Thyroid gland (tissue), 4 donors: ENCODE measurements around the gene E2F3. TPM values are rescaled to one million over a fixed set of nuclear protein-coding genes. Genes with fewer than 3 reads are reported as not detected.
A peak's percentile ranks its signal among the peaks of the same experiment; 100 is the strongest.

Experiments
- DNase-seq, 2 donors: peaks; one replicate each; pipeline ENCODE4 v3.0.0-alpha.2; 2019
- H3K27ac ChIP-seq, 3 donors: fragments of 200-600 bp; sonication (generic); 1 replicate in 2 of 3; 2 replicates in 1 of 3; pipeline ENCODE4 v1.5.1; 2016 to 2019; ENCODE audit warnings: mild to moderate bottlenecking in 1 of 3, moderate library complexity in 1 of 3
- H3K27me3 ChIP-seq: fragments of 200-600 bp; sonication (generic); one replicate; pipeline ENCODE4 v1.5.1; 2019
- H3K36me3 ChIP-seq, 2 donors: fragments of 200-600 bp; sonication (generic); one replicate each; pipeline ENCODE4 v1.5.1; 2016 to 2019
- H3K4me1 ChIP-seq, 2 donors: fragments of 200-600 bp; sonication (generic); one replicate each; pipeline ENCODE4 v1.5.1; 2017 to 2019
- H3K4me3 ChIP-seq, 3 donors: fragments of 200-600 bp; sonication (generic); replicated peaks in 1 of 3; 1 replicate in 2 of 3; 2 replicates in 1 of 3; pipeline ENCODE4 v1.5.1; 2016; ENCODE audit warnings: mild to moderate bottlenecking in 1 of 3
- H3K9me3 ChIP-seq: fragments of 200-600 bp; sonication (generic); one replicate; pipeline ENCODE4 v1.5.1; 2017
- POLR2A ChIP-seq, 2 donors: fragments of 450-650 bp; IDR thresholded peaks; one replicate each; pipeline ENCODE4 v1.6.1; 2017; ENCODE audit warnings: antibody characterized with exemption in 2 of 2, mild to moderate bottlenecking in 2 of 2, moderate library complexity in 1 of 2
- WGBS, 2 donors: methylation state at CpG; one replicate each; pipeline ENCODE4 v1.1.5; 2017; 5-methylcytosine and 5-hydroxymethylcytosine counted together
- intact Hi-C: fragments of 100-400 bp; cut with DNase I; formaldehyde crosslinking; loops from one replicate; pipeline ENCODE4 v1.15.1; 2023
- total RNA-seq, 4 donors: library from RNA; depleted of rRNA; stranded (reverse); fragments of >200 nt; gene quantifications; one replicate each; pipeline ENCODE4 v1.2.3, GENCODE V29; 2016
- TF ChIP-seq, protein P1 (sequence below), 6 experiments: fragments of 200-600 bp in 3 of 6; fragments of 450-650 bp in 3 of 6; sonication (generic) in 3 of 6; IDR thresholded peaks; one replicate each; pipeline ENCODE4 v1.5.1; 2016 to 2019; ENCODE audit warnings: antibody characterized with exemption in 6 of 6, mild to moderate bottlenecking in 2 of 6, inconsistent platforms in 1 of 6, moderate library complexity in 1 of 6

Gene E2F3
- total RNA-seq, 4 donors from 2014 or later: 9.4 to 18.0 (median 12.4) TPM

- peak; percentile 76 to 82 for DNase-seq
Observed at GRCh38 chr6:20441921-20442320, 40.2 kb downstream of the E2F3 start.

DNA sequence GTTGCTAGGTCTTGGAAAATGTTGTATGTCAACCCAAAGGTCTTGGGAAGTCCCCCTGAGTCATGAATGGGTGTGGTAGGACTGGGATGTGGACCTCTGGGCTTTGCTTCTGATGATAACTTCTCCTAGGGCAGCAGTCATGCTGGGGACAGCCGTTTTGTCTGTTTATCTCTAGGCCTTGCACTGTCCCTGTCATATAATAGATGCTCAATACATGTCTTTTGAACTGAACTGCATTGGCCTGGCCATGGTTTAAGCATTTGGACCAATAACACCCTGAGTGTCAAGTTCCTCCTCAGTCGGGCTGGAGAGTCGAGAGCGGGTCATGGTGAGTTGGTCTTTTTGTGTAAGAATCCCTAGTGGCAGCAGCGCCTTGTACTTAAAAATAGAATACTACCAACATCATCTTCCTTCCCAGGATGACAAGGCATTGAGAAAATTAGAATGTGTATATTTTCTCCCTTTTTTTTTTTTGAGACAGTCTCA is 43.1 kb downstream of the E2F3 start:
- TF ChIP-seq, protein P1, sequence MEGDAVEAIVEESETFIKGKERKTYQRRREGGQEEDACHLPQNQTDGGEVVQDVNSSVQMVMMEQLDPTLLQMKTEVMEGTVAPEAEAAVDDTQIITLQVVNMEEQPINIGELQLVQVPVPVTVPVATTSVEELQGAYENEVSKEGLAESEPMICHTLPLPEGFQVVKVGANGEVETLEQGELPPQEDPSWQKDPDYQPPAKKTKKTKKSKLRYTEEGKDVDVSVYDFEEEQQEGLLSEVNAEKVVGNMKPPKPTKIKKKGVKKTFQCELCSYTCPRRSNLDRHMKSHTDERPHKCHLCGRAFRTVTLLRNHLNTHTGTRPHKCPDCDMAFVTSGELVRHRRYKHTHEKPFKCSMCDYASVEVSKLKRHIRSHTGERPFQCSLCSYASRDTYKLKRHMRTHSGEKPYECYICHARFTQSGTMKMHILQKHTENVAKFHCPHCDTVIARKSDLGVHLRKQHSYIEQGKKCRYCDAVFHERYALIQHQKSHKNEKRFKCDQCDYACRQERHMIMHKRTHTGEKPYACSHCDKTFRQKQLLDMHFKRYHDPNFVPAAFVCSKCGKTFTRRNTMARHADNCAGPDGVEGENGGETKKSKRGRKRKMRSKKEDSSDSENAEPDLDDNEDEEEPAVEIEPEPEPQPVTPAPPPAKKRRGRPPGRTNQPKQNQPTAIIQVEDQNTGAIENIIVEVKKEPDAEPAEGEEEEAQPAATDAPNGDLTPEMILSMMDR (IDR thresholded peaks at IDR 0.05): no peak
- no peak for TF ChIP-seq POLR2A (IDR thresholded peaks at IDR 0.05)
- WGBS, 2 donors: 77 to 91% methylated on average over 5 of the region's 5 CpGs
- intact Hi-C loops: no loop called here
- Histone ChIP-seq H3K4me1 (peaks cover 38 to 45% of the 10 kb centered on the region in 2 donors), H3K36me3 (no peaks in the 10 kb centered on the region), H3K9me3 (no peaks in the 10 kb centered on the region), H3K4me3 (no peak overlapping the region), H3K27ac (no peak overlapping the region), H3K27me3 (no peaks in the 10 kb centered on the region)
- DNase-seq: no peak

More at GRCh38 chr6:20441921-20442320, 40.2 kb downstream of the E2F3 start:
- Histone ChIP-seq H3K4me3 (no peak overlapping the region), H3K27me3 (no peaks in the 10 kb centered on the region), H3K27ac (peak overlapping the region in 2 of 3 donors; percentile 48 to 59), H3K9me3 (no peaks in the 10 kb centered on the region), H3K36me3 (no peaks in the 10 kb centered on the region), H3K4me1 (peaks cover 31 to 35% of the 10 kb centered on the region in 2 donors)
- 35 to 37% methylated on average over 7 of the region's 7 CpGs for WGBS, 2 donors
- intact Hi-C loops: no loop called here
- TF ChIP-seq, protein P1 (IDR thresholded peaks at IDR 0.05): no peak
- no peak for TF ChIP-seq POLR2A (IDR thresholded peaks at IDR 0.05)

DNA sequence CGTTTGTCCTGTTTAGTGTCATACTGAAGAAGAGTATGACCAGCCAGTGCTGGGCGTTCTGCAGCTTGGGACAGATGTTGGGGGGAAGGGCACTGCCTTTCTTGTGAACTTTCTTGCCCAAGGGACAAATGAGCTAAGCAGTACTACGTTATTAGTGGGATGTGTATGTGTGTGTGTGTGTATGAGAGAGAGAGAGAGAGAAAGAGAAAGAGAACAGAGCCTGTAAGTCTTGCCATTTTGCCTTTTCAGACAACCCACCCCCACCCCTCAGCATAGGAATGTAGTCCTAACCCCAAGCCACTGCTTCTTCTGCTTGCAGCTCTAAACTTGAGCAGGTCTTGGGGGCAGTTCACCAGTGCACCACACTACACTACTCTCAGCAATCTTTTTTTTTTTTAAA is 45.5 kb downstream of the E2F3 start:
- Histone ChIP-seq H3K27ac (peak overlapping the region in 2 of 3 donors; percentile 28 to 48), H3K4me3 (no peak overlapping the region), H3K36me3 (no peaks in the 10 kb centered on the region), H3K9me3 (no peaks in the 10 kb centered on the region), H3K4me1 (peaks cover 22 to 33% of the 10 kb centered on the region in 2 donors), H3K27me3 (no peaks in the 10 kb centered on the region)
- DNase-seq: no peak
- WGBS, 2 donors: 67 to 83% methylated on average over 3 of the region's 3 CpGs
- intact Hi-C loops: no loop called here
- TF ChIP-seq, protein P1 (IDR thresholded peaks at IDR 0.05): no peak
- TF ChIP-seq POLR2A (IDR thresholded peaks at IDR 0.05): no peak

DNA sequence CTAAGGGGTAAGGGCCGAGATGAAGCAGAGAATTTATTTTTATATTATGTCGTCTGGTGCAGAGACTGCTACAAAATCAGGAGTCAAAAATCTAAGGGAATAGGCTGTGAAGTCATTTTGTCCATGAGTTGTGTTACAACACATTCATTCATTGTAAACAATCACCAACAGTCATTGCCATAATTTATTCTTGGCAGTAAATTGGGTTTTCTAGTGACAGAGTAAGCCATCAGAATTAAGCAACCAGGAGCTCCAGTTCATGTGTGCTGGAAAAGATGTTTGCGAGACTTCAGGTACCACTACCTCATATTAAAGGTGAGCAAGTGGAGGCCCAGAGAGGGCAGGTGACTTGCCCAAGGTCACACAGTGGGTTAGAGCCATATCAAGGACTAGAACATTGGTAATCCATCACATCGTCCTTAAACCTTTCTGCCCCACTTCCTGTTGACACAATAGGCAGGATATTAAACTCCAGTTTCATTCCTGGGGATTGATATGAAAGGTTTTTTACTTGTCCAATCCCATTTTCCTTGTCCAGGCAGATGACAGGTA is 46.0 kb downstream of the E2F3 start:
- H3K4me3 ChIP-seq: no peak overlapping the region
- intact Hi-C loops: no loop called here
- peak overlapping the region in 2 of 3 donors; percentile 28 to 48 for H3K27ac ChIP-seq
- no peaks in the 10 kb centered on the region for H3K27me3 ChIP-seq
- H3K9me3 ChIP-seq: no peaks in the 10 kb centered on the region
- 48 to 55% methylated on average over 4 of the region's 4 CpGs for WGBS, 2 donors
- DNase-seq: no peak
- H3K36me3 ChIP-seq: no peaks in the 10 kb centered on the region
- TF ChIP-seq, protein P1 (IDR thresholded peaks at IDR 0.05): no peak
- no peak for TF ChIP-seq POLR2A (IDR thresholded peaks at IDR 0.05)
- H3K4me1 ChIP-seq: peaks cover 18 to 28% of the 10 kb centered on the region in 2 donors

DNA sequence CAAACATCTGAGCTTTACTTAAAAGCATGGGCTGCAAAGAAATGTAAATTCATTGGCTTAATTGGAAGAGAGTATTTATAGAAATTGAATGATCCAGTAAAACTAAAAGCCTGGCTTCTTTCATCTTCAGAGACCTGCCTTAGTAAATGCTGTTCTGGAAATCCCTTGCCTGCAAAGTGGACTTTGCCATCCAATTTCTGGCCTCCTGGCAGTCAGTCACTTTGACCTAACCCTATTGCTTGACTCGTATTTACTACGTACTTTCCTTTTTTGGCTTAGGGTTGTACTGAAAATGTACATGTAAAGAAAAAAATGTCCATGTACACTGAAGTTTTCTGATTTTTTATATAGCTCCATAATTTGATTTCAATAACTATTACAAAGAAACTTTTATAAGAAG is 47.1 kb downstream of the E2F3 start:
- Histone ChIP-seq H3K4me1 (peaks cover 17 to 21% of the 10 kb centered on the region in 2 donors), H3K4me3 (no peak overlapping the region), H3K36me3 (no peaks in the 10 kb centered on the region), H3K27me3 (no peaks in the 10 kb centered on the region), H3K27ac (peak overlapping the region in 1 of 3 donors; percentile 48), H3K9me3 (no peaks in the 10 kb centered on the region)
- intact Hi-C loops: no loop called here
- DNase-seq: no peak
- 93 to 94% methylated on average over 2 of the region's 2 CpGs for WGBS, 2 donors
- no peak for TF ChIP-seq POLR2A (IDR thresholded peaks at IDR 0.05)
- TF ChIP-seq, protein P1 (IDR thresholded peaks at IDR 0.05): no peak
